Measurements from ENCODE around the gene DCAF11. TPM values are rescaled to one million over a fixed set of nuclear protein-coding genes. Genes with fewer than 3 reads are reported as not detected.
A peak's percentile ranks its signal among the peaks of the same experiment; 100 is the strongest.

Gene DCAF11
- total RNA-seq, 1 experiment from 2014 or later, result 43.1 TPM

GRCh38 chr14:24130380-24130716 is 15.8 kb downstream of the DCAF11 start, which contains the start of gene FITM1:
Gene FITM1, plus strand, starts transcription at chr14:24130659. Its CDS starts 905 bp downstream, at chr14:24131564.
- Histone ChIP-seq H3K27me3 (replicated peaks) (no peaks in the 10 kb centered on the region), H3K36me3 (no peaks in the 10 kb centered on the region), H3K4me3 (no peak within 1 kb of the TSS), H3K27ac (no peak within 1 kb of the TSS), H3K9me3 (replicated peaks) (no peaks in the 10 kb centered on the region), H3K4me1 (replicated peaks) (peaks cover 1% of the 10 kb centered on the region)
- no peak for DNase-seq (ENCODE audit: low read depth in 1 of 2, low spot score in 2 of 2)

DNA sequence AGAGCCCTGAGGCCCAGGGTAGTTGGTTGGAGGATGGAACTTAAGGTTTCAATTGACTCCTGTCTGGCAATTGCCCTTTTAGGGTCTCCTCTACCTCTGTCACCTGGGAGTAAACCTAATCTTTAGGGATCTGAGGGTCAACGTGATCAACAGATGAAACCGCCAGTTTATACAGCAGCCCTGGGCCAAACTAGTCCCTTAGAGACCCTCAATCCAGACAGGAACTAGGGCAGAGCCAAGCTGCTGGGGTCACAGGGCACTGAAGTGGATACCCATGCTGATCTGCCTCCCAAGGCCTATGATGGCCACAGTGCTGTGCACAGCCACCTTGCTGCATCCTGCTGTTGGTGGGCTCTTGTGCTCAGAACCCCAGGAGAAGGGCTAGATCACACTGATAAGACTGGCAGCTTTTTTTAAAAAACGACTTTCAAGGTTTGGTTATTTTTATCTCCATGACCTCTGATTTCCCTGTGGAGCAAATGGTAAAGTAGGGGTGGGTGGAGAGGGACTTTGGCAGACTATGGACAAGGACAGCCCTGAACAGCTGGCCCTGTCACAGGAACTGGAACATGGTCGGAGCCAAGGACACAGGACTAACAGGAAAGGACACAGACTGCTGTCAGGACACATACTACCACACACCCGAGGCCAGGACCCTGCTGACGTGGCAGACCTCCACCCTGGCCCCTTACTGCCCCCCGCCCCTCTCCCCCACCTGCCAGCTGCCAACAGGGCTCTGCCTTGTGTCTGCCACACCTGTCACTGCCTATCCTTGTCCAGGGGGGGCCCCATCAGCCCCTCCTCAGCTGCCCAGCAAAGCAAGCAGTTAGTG is 16.4 kb downstream of the DCAF11 start:
- no peak overlapping the region for H3K4me3 ChIP-seq

DNA sequence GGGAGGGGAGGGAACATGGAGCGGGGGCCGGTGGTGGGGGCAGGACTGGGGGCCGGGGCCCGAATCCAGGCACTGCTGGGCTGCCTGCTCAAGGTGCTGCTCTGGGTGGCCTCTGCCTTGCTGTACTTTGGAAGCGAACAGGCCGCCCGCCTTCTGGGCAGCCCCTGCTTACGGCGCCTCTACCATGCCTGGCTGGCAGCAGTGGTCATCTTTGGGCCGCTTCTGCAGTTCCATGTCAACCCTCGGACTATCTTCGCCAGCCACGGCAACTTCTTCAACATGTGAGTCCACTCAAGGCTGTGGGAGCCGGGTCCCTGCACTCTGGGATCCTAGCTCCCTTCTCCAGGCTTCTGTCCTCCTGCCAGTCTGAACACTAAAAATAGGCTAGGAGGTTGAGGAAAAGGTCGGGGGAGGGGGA is 17.0 kb downstream of the DCAF11 start:
- Histone ChIP-seq H3K9me3 (replicated peaks) (no peaks in the 10 kb centered on the region; the same call in 1 of the 2 replicates), H3K27ac (no peak overlapping the region), H3K4me1 (replicated peaks) (peaks cover 7% of the 10 kb centered on the region), H3K27me3 (replicated peaks) (no peaks in the 10 kb centered on the region), H3K36me3 (peaks cover 5% of the 10 kb centered on the region), H3K4me3 (no peak overlapping the region)
- DNase-seq (ENCODE audit: low read depth in 1 of 2, low spot score in 2 of 2), result no peak

More for the DNA sequence above, 16.4 kb downstream of the DCAF11 start:
- Histone ChIP-seq H3K9me3 (replicated peaks) (no peaks in the 10 kb centered on the region), H3K27ac (no peak overlapping the region), H3K4me1 (replicated peaks) (peaks cover 5% of the 10 kb centered on the region), H3K27me3 (replicated peaks) (no peaks in the 10 kb centered on the region), H3K36me3 (no peaks in the 10 kb centered on the region)
- DNase-seq (ENCODE audit: low read depth in 1 of 2, low spot score in 2 of 2), result no peak

DNA sequence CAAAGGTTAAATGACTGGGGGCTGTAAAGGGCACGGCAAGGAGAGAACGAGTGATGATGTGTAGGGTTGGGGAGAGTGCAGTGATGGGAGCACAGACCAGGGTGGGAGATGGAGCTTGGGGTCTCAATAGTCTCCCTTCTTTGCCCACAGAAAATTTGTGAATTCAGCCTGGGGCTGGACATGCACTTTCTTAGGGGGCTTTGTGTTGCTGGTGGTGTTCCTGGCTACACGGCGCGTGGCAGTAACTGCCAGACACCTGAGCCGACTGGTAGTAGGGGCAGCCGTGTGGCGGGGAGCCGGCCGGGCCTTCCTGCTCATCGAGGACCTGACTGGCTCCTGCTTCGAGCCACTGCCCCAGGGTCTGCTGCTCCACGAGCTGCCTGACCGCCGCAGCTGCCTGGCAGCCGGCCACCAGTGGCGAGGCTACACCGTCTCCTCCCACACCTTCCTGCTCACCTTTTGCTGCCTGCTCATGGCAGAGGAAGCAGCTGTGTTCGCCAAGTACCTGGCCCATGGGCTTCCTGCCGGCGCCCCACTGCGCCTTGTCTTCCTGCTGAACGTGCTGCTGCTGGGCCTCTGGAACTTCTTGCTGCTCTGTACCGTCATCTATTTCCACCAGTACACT is 17.6 kb downstream of the DCAF11 start:
- H3K27ac ChIP-seq, result no peak overlapping the region
- H3K4me1 ChIP-seq (replicated peaks), result peaks cover 13% of the 10 kb centered on the region
- peaks cover 12% of the 10 kb centered on the region for H3K36me3 ChIP-seq
- no peak for DNase-seq (ENCODE audit: low read depth in 1 of 2, low spot score in 2 of 2)
- no peaks in the 10 kb centered on the region; the same call in 1 of the 2 replicates for H3K9me3 ChIP-seq (replicated peaks)
- H3K27me3 ChIP-seq (replicated peaks), result no peaks in the 10 kb centered on the region
- H3K4me3 ChIP-seq, result no peak overlapping the region

DNA sequence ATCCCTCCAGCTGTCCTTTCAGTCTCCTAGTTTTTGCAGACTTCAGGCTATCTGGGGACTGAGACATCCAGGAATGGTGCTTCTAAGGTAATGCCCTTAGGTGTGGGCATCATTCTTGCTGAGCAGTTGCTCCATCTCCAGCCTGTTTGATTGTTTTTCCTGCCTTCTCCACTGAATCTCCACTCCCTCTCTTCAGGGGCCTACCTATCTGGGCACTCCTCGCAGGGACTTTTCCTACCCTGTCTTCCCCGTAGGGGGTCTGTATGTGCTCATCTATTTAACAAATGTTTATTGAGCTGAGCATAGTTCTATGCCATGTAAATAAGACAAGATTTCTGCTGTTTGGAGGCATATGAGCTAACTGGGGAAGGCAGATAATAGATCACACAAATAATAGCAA is 18.4 kb downstream of the DCAF11 start:
- Histone ChIP-seq H3K36me3 (peaks cover 20% of the 10 kb centered on the region), H3K27me3 (replicated peaks) (no peaks in the 10 kb centered on the region), H3K27ac (no peak overlapping the region), H3K9me3 (replicated peaks) (no peaks in the 10 kb centered on the region; the same call in 1 of the 2 replicates), H3K4me1 (replicated peaks) (peaks cover 13% of the 10 kb centered on the region), H3K4me3 (no peak overlapping the region)
- no peak for DNase-seq (ENCODE audit: low read depth in 1 of 2, low spot score in 2 of 2)

DNA sequence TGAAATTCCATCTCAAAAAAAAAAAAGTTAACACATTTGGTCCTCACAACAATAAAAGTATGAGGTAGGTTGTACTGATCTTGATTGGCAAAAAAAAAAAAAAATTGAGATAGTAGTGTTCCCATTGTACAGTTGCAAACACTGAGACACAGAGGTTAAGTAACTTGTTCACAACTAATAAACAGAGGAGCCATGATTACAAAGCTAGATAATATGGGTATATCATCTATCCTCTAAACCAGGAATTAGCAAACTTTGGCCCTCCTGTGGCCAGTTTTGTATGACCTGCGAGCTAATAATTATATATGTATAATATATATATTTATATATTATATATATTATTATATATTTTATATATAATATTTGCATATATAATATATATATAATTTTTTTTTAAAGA is 19.2 kb downstream of the DCAF11 start:
- peaks cover 13% of the 10 kb centered on the region for H3K4me1 ChIP-seq (replicated peaks)
- H3K36me3 ChIP-seq, result peaks cover 27% of the 10 kb centered on the region
- DNase-seq (ENCODE audit: low read depth in 1 of 2, low spot score in 2 of 2), result no peak
- no peak overlapping the region for H3K27ac ChIP-seq
- H3K9me3 ChIP-seq (replicated peaks), result no peaks in the 10 kb centered on the region; the same call in 1 of the 2 replicates
- no peaks in the 10 kb centered on the region for H3K27me3 ChIP-seq (replicated peaks)
- no peak overlapping the region for H3K4me3 ChIP-seq

- no peaks in the 10 kb centered on the region; the same call in 1 of the 2 replicates for H3K9me3 ChIP-seq (replicated peaks)
- H3K36me3 ChIP-seq, result peaks cover 38% of the 10 kb centered on the region
- H3K27ac ChIP-seq, result no peak overlapping the region
- peaks cover 13% of the 10 kb centered on the region for H3K4me1 ChIP-seq (replicated peaks)
- DNase-seq (ENCODE audit: low read depth in 1 of 2, low spot score in 2 of 2), result no peak
- no peaks in the 10 kb centered on the region for H3K27me3 ChIP-seq (replicated peaks)
- peak overlapping the region; percentile 91 for H3K4me3 ChIP-seq
Observed at GRCh38 chr14:24135584-24135833, 20.9 kb downstream of the DCAF11 start.

DNA sequence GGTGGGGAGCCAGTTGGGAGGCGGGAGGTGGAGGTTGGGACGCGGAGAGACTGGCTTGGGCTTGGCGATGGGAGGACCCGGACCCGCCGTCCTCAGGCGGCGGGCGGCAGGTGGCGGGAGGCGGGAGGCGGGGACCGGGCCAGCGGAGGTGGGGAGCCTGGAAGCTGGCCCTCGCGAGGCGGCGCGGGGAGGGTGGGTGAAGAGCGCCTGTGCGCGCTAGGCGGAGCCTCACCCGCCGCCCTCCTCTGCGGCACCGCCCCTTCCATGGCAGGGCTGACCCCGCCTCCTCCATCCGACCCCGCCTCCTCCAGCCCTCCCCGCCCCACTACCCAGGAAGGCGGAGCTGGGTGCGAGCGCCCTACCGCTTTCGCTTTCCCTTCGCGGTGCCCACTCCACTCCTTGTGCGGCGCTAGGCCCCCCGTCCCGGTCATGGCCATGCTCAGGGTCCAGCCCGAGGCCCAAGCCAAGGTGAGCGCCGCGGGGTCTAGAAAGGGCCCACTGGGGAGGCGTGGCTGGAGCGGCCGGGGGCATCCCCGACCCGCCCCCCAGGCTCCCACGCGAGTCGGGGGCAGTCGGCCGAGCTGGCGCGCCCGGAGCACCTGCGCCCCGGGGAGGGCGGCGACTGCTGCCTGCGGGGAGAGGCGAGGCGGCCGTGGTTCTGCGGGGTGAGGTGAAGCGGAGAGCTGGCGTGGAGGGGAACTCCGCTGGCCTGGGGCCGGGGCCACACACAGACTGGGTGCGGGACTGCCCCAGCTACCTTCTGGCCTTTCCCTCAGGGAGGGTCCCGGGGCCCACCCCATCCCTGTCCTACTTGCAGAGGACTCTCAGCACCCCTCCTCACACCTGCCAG is 21.5 kb downstream of the DCAF11 start, which contains the start of gene PSME1:
PSME1 (plus strand) TSS at position 361 of the 850 bp plus-strand sequence; CDS start at position 430, 69 bp downstream.
- peak; percentile 77 to 91 for DNase-seq (ENCODE audit: low read depth in 1 of 2, low spot score in 2 of 2)
- Histone ChIP-seq H3K9me3 (replicated peaks) (no peaks in the 10 kb centered on the region; the same call in 1 of the 2 replicates), H3K4me3 (peak within 1 kb of the TSS; percentile 91), H3K4me1 (replicated peaks) (peaks cover 13% of the 10 kb centered on the region), H3K27me3 (replicated peaks) (no peaks in the 10 kb centered on the region), H3K27ac (peak within 1 kb of the TSS; percentile 66), H3K36me3 (peaks cover 38% of the 10 kb centered on the region)

GRCh38 chr14:24136684-24137528 is 22.3 kb downstream of the DCAF11 start:
- Histone ChIP-seq H3K4me3 (peak overlapping the region; percentile 91), H3K4me1 (replicated peaks) (peaks cover 16% of the 10 kb centered on the region), H3K36me3 (peaks cover 40% of the 10 kb centered on the region), H3K9me3 (replicated peaks) (no peaks in the 10 kb centered on the region; the same call in 1 of the 2 replicates), H3K27ac (no peak overlapping the region; the same call in 1 of the 2 replicates), H3K27me3 (replicated peaks) (no peaks in the 10 kb centered on the region)
- DNase-seq (ENCODE audit: low read depth in 1 of 2, low spot score in 2 of 2), result no peak

DNA sequence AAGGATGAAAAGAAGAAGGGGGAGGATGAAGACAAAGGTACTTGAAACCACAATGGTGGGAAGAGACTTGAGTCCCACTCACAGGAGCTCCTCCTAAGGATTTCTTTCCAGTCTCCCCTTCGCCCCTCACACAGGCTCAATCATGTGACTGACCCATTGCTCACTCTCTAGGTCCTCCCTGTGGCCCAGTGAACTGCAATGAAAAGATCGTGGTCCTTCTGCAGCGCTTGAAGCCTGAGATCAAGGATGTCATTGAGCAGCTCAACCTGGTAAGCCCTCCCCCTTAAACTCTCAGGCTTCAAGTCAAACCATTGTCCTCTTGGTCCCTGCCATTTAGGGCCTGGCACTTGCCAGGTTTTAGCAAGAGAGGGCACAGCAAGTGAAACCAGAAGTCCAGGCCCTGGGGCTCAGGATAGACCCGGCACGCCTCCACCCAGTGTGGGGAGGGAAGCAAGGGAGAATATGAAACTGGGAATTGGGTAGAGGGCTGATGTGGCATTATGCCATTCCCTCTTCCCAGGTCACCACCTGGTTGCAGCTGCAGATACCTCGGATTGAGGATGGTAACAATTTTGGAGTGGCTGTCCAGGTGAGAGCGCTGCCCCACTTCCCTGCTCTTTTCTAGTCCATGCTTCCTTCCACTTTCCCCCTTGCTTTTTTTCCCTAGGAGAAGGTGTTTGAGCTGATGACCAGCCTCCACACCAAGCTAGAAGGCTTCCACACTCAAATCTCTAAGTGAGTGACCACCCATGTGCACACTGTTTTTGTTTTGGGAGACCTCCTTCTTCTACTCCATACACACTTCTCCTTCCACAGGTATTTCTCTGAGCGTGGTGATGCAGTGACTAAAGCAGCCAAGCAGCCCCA is 23.2 kb downstream of the DCAF11 start:
- Histone ChIP-seq H3K9me3 (replicated peaks) (no peaks in the 10 kb centered on the region; the same call in 1 of the 2 replicates), H3K4me3 (no peak overlapping the region), H3K27ac (no peak overlapping the region), H3K4me1 (replicated peaks) (peaks cover 20% of the 10 kb centered on the region), H3K27me3 (replicated peaks) (no peaks in the 10 kb centered on the region), H3K36me3 (peaks cover 45% of the 10 kb centered on the region)
- DNase-seq (ENCODE audit: low read depth in 1 of 2, low spot score in 2 of 2), result no peak

DNA sequence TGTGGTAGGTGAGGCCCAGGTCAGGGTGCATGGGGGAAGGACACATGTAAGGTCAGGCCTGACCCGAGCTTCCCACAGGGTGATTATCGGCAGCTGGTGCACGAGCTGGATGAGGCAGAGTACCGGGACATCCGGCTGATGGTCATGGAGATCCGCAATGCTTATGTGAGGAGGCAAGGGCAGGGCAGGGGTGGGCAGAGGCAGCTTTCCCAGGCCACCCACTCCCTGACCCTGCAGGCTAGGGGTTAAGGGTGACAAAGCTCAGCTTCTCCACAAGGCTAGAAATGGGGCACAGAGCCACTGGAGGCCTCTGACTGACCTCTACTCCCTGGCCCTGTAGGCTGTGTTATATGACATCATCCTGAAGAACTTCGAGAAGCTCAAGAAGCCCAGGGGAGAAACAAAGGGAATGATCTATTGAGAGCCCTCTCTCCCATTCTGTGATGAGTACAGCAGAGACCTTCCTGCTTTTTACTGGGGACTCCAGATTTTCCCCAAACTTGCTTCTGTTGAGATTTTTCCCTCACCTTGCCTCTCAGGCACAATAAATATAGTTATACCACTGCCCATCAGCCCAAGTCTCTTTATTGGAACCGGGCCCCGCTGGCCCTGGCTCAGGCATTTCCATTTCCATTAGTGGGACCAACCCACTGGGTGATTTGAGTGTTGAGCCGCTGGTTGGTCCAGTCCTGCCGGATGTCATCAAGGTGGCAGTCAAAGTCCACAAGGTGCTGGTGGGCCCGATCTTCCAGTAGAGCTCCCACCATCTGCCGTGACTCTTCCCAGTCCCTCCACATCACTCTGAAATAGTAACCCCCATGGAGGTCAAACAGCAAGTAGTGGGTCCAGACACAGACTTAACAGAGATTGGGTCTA is 24.1 kb downstream of the DCAF11 start:
- Histone ChIP-seq H3K36me3 (peaks cover 54% of the 10 kb centered on the region), H3K9me3 (replicated peaks) (no peaks in the 10 kb centered on the region; the same call in 1 of the 2 replicates), H3K4me3 (no peak overlapping the region), H3K4me1 (replicated peaks) (peaks cover 21% of the 10 kb centered on the region), H3K27ac (no peak overlapping the region), H3K27me3 (replicated peaks) (no peaks in the 10 kb centered on the region)
- no peak for DNase-seq (ENCODE audit: low read depth in 1 of 2, low spot score in 2 of 2)

All from SJSA1 (cell line).